Measurements from ENCODE around the gene ZNF337. TPM values are rescaled to one million over a fixed set of nuclear protein-coding genes. Genes with fewer than 3 reads are reported as not detected.
"Not testable (repeated sequence)": the region's sequence is repeated elsewhere in the genome, so short reads cannot be mapped to it uniquely, and the experiment has no call there.

Gene ZNF337
- total RNA-seq, 4 donors from 2014 or later: 17.9 to 23.2 (median 22.0) TPM

- DNase-seq (ENCODE audit: low spot score in 2 of 2): no peak
- H3K27ac ChIP-seq: no peak overlapping the region
- peaks cover 0 to 62% (median 19%) of the 10 kb centered on the region in 4 donors for H3K9me3 ChIP-seq
- no peaks in the 10 kb centered on the region for H3K4me1 ChIP-seq
- no peak overlapping the region for H3K4me3 ChIP-seq
- peaks cover 0 to 17% (median 0%) of the 10 kb centered on the region in 3 donors for H3K36me3 ChIP-seq
- TF ChIP-seq CTCF (IDR thresholded peaks at IDR 0.05) (no peak), POLR2A (IDR thresholded peaks at IDR 0.05) (no peak), EP300 (IDR thresholded peaks at IDR 0.05) (no peak)
- H3K27me3 ChIP-seq: no peaks in the 10 kb centered on the region
Observed at GRCh38 chr20:25725639-25726038, 29.0 kb upstream of the ZNF337 start.

DNA sequence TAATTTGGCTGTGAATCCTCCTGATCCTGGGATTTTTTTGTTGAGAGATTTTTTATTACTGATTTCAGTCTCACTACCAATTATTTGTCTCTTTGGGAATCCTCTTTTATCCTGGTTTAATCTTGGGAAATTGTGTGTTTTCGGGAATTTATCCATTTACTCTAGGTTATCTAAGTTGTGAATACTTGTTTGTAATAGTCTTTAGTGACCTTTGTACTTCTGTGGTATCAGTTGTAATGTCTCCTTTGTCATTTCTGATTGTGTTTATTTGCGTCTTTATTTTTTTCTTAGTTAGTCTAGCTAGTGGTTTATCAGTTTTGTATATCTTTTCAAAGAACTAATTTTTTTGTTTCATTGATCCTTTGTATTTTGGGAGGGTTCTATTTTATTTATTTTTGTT, 27.3 kb upstream of the ZNF337 start:
- H3K4me3 ChIP-seq: no peak overlapping the region
- H3K4me1 ChIP-seq: no peaks in the 10 kb centered on the region
- H3K27me3 ChIP-seq: no peaks in the 10 kb centered on the region
- peaks cover 0 to 74% (median 19%) of the 10 kb centered on the region in 4 donors for H3K9me3 ChIP-seq
- peaks cover 0 to 33% (median 0%) of the 10 kb centered on the region in 3 donors for H3K36me3 ChIP-seq
- no peak overlapping the region for H3K27ac ChIP-seq
- DNase-seq (ENCODE audit: low spot score in 2 of 2): no peak
- 92 to 97% methylated on average over 2 of the region's 2 CpGs for WGBS, 2 donors
- no peak for TF ChIP-seq POLR2A (IDR thresholded peaks at IDR 0.05)
- no peak for TF ChIP-seq EP300 (IDR thresholded peaks at IDR 0.05)
- no peak for TF ChIP-seq CTCF (IDR thresholded peaks at IDR 0.05)

GRCh38 chr20:25720285-25720684, 23.6 kb upstream of the ZNF337 start:
- peaks cover 0 to 38% (median 0%) of the 10 kb centered on the region in 3 donors for H3K36me3 ChIP-seq
- 92 to 93% methylated on average over 6 to 7 of the region's 7 CpGs for WGBS, 2 donors
- TF ChIP-seq CTCF (IDR thresholded peaks at IDR 0.05) (no peak), EP300 (IDR thresholded peaks at IDR 0.05) (no peak), POLR2A (IDR thresholded peaks at IDR 0.05) (no peak)

DNA sequence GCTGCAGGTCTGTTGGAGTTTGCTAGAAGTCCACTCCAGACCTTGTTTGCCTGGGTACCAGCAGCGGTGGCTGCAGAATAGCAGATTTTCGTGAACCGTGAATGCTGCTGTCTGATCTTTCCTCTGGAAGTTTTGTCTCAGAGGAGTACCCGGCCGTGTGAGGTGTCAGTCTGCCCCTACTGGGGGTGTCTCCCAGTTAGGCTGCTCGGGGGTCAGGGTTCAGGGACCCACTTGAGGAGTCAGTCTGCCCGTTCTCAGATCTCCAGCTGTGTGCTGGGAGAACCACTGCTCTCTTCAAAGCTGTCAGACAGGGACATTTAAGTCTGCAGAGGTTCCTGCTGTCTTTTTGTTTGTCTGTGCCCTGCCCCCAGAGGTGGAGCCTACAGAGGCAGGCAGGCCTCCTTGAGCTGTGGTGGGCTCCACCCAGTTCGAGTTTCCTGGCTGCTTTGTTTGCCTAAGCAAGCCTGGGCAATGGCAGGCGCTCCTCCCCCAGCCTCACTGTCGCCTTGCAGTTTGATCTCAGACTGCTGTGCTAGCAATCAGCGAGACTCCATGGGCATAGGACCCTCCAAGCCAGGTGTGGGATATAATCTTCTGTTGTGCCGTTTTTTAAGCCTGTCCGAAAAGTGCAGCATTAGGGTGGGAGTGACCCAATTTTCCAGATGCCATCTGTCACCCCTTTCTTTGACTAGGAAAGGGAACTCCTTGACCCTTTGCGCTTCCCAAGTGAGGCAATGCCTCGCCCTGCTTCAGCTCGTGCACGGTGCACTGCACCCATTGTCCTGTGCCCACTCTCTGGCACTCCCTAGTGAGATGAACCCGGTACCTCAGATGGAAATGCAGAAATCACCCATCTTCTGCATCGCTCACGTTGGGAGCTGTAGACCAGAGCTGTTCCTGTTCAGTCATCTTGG, 22.5 kb upstream of the ZNF337 start:
- Histone ChIP-seq H3K9me3 (peaks cover 0 to 66% (median 9%) of the 10 kb centered on the region in 4 donors), H3K36me3 (peaks cover 0 to 38% (median 0%) of the 10 kb centered on the region in 3 donors)
- WGBS, 2 donors: 89 to 92% methylated on average over 16 to 19 of the region's 20 CpGs
- not testable (repeated sequence) for H3K4me3 ChIP-seq; H3K27me3 ChIP-seq; H3K4me1 ChIP-seq; DNase-seq (ENCODE audit: low spot score in 2 of 2); H3K27ac ChIP-seq

More at GRCh38 chr20:25720285-25720684, 23.6 kb upstream of the ZNF337 start:
- H3K27me3 ChIP-seq: no peaks in the 10 kb centered on the region
- no peak for DNase-seq (ENCODE audit: low spot score in 2 of 2)
- H3K27ac ChIP-seq: no peak overlapping the region
- H3K4me3 ChIP-seq: no peak overlapping the region
- no peaks in the 10 kb centered on the region for H3K4me1 ChIP-seq
- peaks cover 0 to 69% (median 10%) of the 10 kb centered on the region in 4 donors for H3K9me3 ChIP-seq

DNA sequence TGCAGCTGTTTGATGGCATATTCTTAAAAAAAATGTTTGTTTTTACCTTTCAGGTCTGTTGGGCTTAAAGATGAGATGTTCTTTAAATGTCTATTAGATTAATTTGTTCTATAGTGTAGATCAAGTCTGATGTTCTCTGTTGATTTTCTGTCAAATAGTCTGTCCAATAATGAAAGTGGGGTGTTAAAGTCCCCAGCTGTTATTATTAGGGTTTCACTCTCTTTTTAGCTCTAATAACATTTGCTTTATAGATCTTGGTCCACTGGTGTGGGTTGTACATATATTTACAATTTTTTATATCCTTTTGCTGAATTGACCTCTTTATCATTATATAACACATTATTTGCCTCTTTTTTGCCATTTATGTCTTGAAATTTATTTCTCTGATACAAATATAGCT, 11.0 kb upstream of the ZNF337 start:
- H3K36me3 ChIP-seq: peaks cover 0 to 20% (median 0%) of the 10 kb centered on the region in 3 donors
- no peak overlapping the region for H3K27ac ChIP-seq
- H3K27me3 ChIP-seq: no peaks in the 10 kb centered on the region
- no peak overlapping the region for H3K4me3 ChIP-seq
- H3K9me3 ChIP-seq: peaks cover 0 to 23% (median 2%) of the 10 kb centered on the region in 4 donors
- H3K4me1 ChIP-seq: no peaks in the 10 kb centered on the region
- TF ChIP-seq EP300 (IDR thresholded peaks at IDR 0.05) (no peak), CTCF (IDR thresholded peaks at IDR 0.05) (no peak), POLR2A (IDR thresholded peaks at IDR 0.05) (no peak)
- DNase-seq (ENCODE audit: low spot score in 2 of 2): no peak

Data from tibial nerve (tissue), 4 donors.